GM21619 (cell line): Measurements from ENCODE around the gene RENBP.

Experiments used
- ATAC-seq: cut with Tn5 transposase; IDR thresholded peaks from one replicate; pipeline ENCODE4 v1.9.1; 2021; ENCODE audit not compliant: unreplicated experiment

RENBP gene

GRCh38 chrX:153921070-153921469 lies 23.4 kb downstream of the RENBP start:
- ATAC-seq = no peak

- ATAC-seq = no peak
Measured at GRCh38 chrX:153920546-153920945, 23.9 kb downstream of the RENBP start.

GRCh38 chrX:153919281-153919680 lies 25.2 kb downstream of the RENBP start:
- no peak for ATAC-seq

GRCh38 chrX:153917869-153918268 lies 26.6 kb downstream of the RENBP start:
- ATAC-seq = no peak

- no peak for ATAC-seq
Measured at GRCh38 chrX:153913701-153914100, 30.7 kb downstream of the RENBP start.

GRCh38 chrX:153913211-153913610 lies 31.2 kb downstream of the RENBP start:
- no peak for ATAC-seq

GRCh38 chrX:153911798-153912197 lies 32.6 kb downstream of the RENBP start:
- no peak for ATAC-seq

GRCh38 chrX:153910446-153910845 lies 34.0 kb downstream of the RENBP start:
- no peak for ATAC-seq

- ATAC-seq = no peak
Measured at GRCh38 chrX:153909980-153910360, 34.5 kb downstream of the RENBP start.

- no peak for ATAC-seq
Measured at GRCh38 chrX:153909024-153909979, 35.1 kb downstream of the RENBP start.

- no peak for ATAC-seq
Measured at GRCh38 chrX:153908219-153908860, 36.1 kb downstream of the RENBP start.

- ATAC-seq = no peak
Measured at GRCh38 chrX:153907456-153907855, 37.0 kb downstream of the RENBP start.

- no peak for ATAC-seq
Measured at GRCh38 chrX:153906126-153906917, 38.1 kb downstream of the RENBP start.

GRCh38 chrX:153905481-153906095 lies 38.9 kb downstream of the RENBP start:
- ATAC-seq = no peak

GRCh38 chrX:153903991-153904957 lies 40.2 kb downstream of the RENBP start, which contains the start of gene AVPR2:
Gene AVPR2 (plus strand): TSS chrX:153904673. CDS start chrX:153905146, 473 bp downstream.
- ATAC-seq = no peak

- no peak for ATAC-seq
Measured at GRCh38 chrX:153903238-153903980, 41.0 kb downstream of the RENBP start.

GRCh38 chrX:153902385-153902784 lies 42.1 kb downstream of the RENBP start:
- no peak for ATAC-seq

GRCh38 chrX:153901753-153902140 lies 42.7 kb downstream of the RENBP start:
- no peak for ATAC-seq
